ENCODE measurements around the gene GANC. TPM values are rescaled to one million over a fixed set of nuclear protein-coding genes. Genes with fewer than 3 reads are reported as not detected.
"Not testable (repeated sequence)": the region's sequence is repeated elsewhere in the genome, so short reads cannot be mapped to it uniquely, and the experiment has no call there.

GANC gene
- total RNA-seq, 2 donors from 2014 or later: 39.8 to 47.6 TPM

DNA sequence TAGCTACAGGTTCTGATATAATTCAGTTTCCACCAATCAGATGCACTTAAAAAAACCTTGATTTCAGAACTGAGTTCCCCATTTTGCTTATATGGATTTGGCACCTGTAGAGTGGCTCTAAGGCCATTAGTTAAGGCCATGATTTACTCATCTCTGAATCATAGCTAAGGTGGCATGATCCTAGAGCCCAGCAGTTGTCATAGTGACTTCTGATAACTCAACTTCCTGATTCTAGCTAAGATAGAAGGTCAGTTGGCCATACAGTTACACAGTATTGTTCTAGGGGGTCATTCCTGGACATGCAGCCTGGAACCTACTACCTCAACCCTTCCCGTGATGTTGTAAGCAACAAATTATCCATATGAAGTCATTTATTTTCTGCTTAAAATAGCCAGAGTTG, 16.2 kb downstream of the GANC start:
- Histone ChIP-seq H3K4me1 (no peaks in the 10 kb centered on the region), H3K4me3 (no peak overlapping the region), H3K27ac (no peak overlapping the region), H3K9ac (ENCODE audit: low read depth in 2 of 2, low read length in 2 of 2) (no peak overlapping the region), H3K9me3 (no peaks in the 10 kb centered on the region), H3K36me3 (no peaks in the 10 kb centered on the region), H3K27me3 (no peaks in the 10 kb centered on the region)
- intact Hi-C loops (cut with DNase I): no loop called here
- DNase-seq: no peak
- TF ChIP-seq, protein P1, sequence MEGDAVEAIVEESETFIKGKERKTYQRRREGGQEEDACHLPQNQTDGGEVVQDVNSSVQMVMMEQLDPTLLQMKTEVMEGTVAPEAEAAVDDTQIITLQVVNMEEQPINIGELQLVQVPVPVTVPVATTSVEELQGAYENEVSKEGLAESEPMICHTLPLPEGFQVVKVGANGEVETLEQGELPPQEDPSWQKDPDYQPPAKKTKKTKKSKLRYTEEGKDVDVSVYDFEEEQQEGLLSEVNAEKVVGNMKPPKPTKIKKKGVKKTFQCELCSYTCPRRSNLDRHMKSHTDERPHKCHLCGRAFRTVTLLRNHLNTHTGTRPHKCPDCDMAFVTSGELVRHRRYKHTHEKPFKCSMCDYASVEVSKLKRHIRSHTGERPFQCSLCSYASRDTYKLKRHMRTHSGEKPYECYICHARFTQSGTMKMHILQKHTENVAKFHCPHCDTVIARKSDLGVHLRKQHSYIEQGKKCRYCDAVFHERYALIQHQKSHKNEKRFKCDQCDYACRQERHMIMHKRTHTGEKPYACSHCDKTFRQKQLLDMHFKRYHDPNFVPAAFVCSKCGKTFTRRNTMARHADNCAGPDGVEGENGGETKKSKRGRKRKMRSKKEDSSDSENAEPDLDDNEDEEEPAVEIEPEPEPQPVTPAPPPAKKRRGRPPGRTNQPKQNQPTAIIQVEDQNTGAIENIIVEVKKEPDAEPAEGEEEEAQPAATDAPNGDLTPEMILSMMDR (IDR thresholded peaks at IDR 0.05): no peak

DNA sequence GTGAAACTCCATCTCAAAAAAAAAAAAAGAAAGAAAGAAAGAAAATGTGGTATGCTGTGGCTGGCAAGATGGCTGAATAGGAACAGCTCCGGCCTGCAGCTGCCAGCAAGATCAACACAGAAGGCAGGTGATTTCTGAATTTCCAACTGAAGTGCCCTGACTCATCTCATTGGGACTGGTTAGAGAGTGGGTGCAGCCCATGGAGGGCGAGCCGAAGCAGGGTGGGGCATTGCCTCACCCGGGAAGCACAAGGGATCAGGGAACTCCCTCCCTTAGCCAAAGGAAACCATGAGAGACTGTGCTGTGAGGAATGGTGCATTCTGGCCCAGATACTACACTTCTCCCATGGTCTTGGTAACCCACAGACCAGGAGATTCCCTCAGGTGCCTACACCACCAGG, 28.0 kb downstream of the GANC start:
- H3K9ac ChIP-seq (ENCODE audit: low read depth in 2 of 2, low read length in 2 of 2); intact Hi-C loops (cut with DNase I); H3K4me1 ChIP-seq; DNase-seq; H3K27me3 ChIP-seq; H3K36me3 ChIP-seq; H3K9me3 ChIP-seq; H3K4me3 ChIP-seq; H3K27ac ChIP-seq: not testable (repeated sequence)

DNA sequence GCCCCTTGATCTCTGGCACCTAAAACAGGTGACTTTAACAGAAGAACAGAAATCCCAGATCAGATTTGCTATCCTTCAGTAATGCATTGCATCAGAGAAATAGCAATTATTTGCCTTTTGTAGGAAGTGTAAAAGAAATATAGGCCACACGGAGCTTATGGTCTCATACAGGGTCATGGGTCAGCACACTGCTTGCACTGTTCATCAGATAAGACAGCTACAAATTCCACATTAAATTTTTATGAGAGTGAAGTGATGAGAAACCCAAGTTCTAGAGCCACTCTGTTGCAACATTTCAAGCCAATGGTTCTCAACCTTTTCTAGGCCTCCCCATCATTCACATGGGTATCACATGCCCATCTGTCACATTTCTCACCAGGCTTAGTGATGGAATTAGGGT, 33.7 kb downstream of the GANC start:
- Histone ChIP-seq H3K4me1 (no peaks in the 10 kb centered on the region), H3K9ac (ENCODE audit: low read depth in 2 of 2, low read length in 2 of 2) (no peak overlapping the region), H3K4me3 (no peak overlapping the region), H3K9me3 (no peaks in the 10 kb centered on the region), H3K27me3 (no peaks in the 10 kb centered on the region), H3K27ac (no peak overlapping the region), H3K36me3 (peaks cover 7% of the 10 kb centered on the region)
- TF ChIP-seq, protein P1 (IDR thresholded peaks at IDR 0.05): no peak
- intact Hi-C loops (cut with DNase I): no loop called here
- no peak for DNase-seq

DNA sequence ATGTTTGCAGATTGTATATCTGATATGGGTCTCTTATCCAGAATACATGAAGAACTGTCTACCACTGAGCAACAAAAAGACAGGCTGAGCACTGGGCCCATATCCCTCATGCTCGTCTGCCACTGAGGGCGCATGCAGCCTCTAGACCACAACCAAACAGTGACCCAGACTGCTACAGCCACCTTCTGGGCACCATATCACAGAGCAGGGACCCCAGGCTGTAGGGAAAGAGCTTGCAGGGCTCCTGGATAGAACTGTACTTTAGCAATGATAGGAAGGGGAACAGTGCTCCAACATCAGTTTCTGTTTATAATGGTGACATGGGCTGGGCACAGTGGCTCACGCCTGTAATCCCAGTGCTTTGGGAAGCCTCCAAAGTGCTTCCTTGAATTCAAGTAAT, 40.5 kb downstream of the GANC start:
- intact Hi-C loops (cut with DNase I): no loop called here

DNA sequence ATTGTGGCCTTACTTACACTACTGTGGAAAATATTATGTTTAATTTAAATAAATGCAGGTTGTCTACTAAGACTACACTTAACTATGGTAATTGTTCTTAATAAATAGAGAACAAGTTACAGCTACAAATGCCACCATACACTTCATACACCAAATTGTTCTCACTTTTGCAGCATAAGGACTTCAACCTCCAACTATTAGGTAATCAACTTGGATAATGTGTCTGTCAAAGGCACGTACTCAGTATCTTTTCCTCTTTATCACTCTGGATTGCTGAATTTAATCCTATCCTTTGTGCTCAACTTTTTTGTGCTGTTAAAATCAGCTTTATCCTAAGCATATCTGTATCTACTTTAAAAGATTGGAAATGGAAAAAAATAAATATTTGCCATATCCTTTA, 41.8 kb downstream of the GANC start:
- H3K27ac ChIP-seq: no peak overlapping the region
- no peak for DNase-seq
- H3K9ac ChIP-seq (ENCODE audit: low read depth in 2 of 2, low read length in 2 of 2): no peak overlapping the region
- H3K9me3 ChIP-seq: no peaks in the 10 kb centered on the region
- no peaks in the 10 kb centered on the region for H3K4me1 ChIP-seq
- TF ChIP-seq, protein P1 (IDR thresholded peaks at IDR 0.05): no peak
- peaks cover 7% of the 10 kb centered on the region for H3K36me3 ChIP-seq
- no peaks in the 10 kb centered on the region for H3K27me3 ChIP-seq
- H3K4me3 ChIP-seq: no peak overlapping the region
- intact Hi-C loops (cut with DNase I): no loop called here

More for the DNA sequence above, 40.5 kb downstream of the GANC start:
- Histone ChIP-seq H3K27me3 (no peaks in the 10 kb centered on the region), H3K4me1 (no peaks in the 10 kb centered on the region), H3K4me3 (no peak overlapping the region), H3K36me3 (peaks cover 7% of the 10 kb centered on the region), H3K9ac (ENCODE audit: low read depth in 2 of 2, low read length in 2 of 2) (no peak overlapping the region), H3K9me3 (no peaks in the 10 kb centered on the region), H3K27ac (no peak overlapping the region)
- TF ChIP-seq, protein P1 (IDR thresholded peaks at IDR 0.05): no peak
- no peak for DNase-seq

DNA sequence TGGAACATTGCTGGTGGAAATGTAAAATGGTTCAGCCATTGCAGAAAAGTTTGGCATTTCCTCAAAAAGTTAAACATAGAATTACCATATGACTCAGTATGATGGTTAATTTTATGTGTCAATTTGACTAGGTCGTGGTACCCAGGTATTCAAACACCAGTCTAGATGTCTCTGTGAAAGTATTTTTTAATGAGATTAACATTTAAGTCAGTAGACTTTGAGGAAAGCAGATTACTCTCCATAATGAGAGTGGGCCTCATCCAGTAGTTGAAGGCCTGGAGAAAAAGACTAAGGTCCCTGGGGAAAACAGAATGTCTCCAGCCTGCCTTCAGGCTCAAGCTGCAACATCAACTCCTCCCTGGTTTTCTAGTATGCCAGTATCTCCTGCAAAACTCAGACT, 42.5 kb downstream of the GANC start:
- no peak overlapping the region for H3K9ac ChIP-seq (ENCODE audit: low read depth in 2 of 2, low read length in 2 of 2)
- no peak overlapping the region for H3K27ac ChIP-seq
- H3K4me1 ChIP-seq: no peaks in the 10 kb centered on the region
- no peak for DNase-seq
- H3K4me3 ChIP-seq: no peak overlapping the region
- no peaks in the 10 kb centered on the region for H3K9me3 ChIP-seq
- intact Hi-C loops (cut with DNase I): no loop called here
- H3K36me3 ChIP-seq: peaks cover 7% of the 10 kb centered on the region
- no peaks in the 10 kb centered on the region for H3K27me3 ChIP-seq
- TF ChIP-seq, protein P1 (IDR thresholded peaks at IDR 0.05): no peak

DNA sequence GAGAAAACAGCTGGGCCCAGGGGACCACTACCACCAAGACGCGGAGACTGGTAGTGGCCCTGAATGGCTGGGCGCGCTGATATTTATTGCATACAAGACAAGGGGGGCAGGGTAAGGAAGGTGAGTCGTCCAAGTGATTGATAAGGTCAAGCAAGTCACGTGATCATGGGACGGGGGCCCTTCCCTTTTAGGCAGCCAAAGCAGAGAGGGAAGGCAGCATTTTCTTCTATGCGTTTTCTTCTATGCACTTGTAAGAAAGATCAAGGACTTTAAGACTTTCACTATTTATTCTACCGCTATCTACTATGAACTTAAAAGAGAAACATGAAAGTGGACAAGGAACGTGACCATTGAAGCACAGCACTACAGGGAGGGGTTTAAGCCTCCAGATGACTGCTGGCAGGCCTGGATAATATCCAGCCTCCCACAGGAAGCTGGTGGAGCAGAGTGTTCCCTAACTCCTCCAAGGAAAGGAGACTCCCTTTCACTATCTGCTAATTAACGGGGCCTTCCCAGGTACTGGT, 43.3 kb downstream of the GANC start:
- H3K27ac ChIP-seq; DNase-seq; H3K27me3 ChIP-seq; H3K36me3 ChIP-seq; H3K9ac ChIP-seq (ENCODE audit: low read depth in 2 of 2, low read length in 2 of 2); H3K4me1 ChIP-seq; H3K9me3 ChIP-seq; intact Hi-C loops (cut with DNase I); H3K4me3 ChIP-seq: not testable (repeated sequence)
